ENCODE measurements around the gene BSG.

GRCh38 chr19:601310-601709 is 28.9 kb downstream of the BSG start:
- TF ChIP-seq, protein P1, sequence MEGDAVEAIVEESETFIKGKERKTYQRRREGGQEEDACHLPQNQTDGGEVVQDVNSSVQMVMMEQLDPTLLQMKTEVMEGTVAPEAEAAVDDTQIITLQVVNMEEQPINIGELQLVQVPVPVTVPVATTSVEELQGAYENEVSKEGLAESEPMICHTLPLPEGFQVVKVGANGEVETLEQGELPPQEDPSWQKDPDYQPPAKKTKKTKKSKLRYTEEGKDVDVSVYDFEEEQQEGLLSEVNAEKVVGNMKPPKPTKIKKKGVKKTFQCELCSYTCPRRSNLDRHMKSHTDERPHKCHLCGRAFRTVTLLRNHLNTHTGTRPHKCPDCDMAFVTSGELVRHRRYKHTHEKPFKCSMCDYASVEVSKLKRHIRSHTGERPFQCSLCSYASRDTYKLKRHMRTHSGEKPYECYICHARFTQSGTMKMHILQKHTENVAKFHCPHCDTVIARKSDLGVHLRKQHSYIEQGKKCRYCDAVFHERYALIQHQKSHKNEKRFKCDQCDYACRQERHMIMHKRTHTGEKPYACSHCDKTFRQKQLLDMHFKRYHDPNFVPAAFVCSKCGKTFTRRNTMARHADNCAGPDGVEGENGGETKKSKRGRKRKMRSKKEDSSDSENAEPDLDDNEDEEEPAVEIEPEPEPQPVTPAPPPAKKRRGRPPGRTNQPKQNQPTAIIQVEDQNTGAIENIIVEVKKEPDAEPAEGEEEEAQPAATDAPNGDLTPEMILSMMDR (IDR thresholded peaks at IDR 0.05) = no peak
- no peak for TF ChIP-seq POLR2AphosphoS5 (IDR thresholded peaks at IDR 0.05)
